Neutrophil (primary cell): ENCODE data around the gene OSBPL10.

Experiments used
- H3K27ac ChIP-seq: fragments of 200-600 bp; sonication (generic); 2 replicates; pipeline ENCODE4 v1.5.1; 2016; ENCODE audit warnings: mild to moderate bottlenecking, moderate library complexity
- H3K27me3 ChIP-seq: fragments of 200-600 bp; sonication (generic); 2 replicates; pipeline ENCODE4 v1.6.0; 2016; ENCODE audit warnings: mild to moderate bottlenecking
- H3K36me3 ChIP-seq: fragments of 200-600 bp; sonication (generic); 2 replicates; pipeline ENCODE4 v1.5.1; 2017
- H3K4me1 ChIP-seq, 2 experiments: fragments of 200-600 bp in 1 of 2; sonication (generic) in 1 of 2; 1 replicate in 1 of 2; 2 replicates in 1 of 2; pipeline versions ENCODE4 v1.5.1 to v1.6.1; 2013 to 2016; ENCODE audit warnings: low read depth in 1 of 2, low read length in 1 of 2, mild to moderate bottlenecking in 1 of 2, moderate library complexity in 1 of 2; ENCODE audit not compliant: control insufficient read depth in 1 of 2, insufficient read depth in 1 of 2
- H3K4me3 ChIP-seq, 2 experiments: fragments of 200-600 bp in 1 of 2; sonication (generic) in 1 of 2; 1 replicate in 1 of 2; 2 replicates in 1 of 2; pipeline ENCODE4 v1.5.1; 2013 to 2016; ENCODE audit warnings: low read depth in 1 of 2, low read length in 1 of 2, mild to moderate bottlenecking in 1 of 2, moderate library complexity in 1 of 2
- H3K9me3 ChIP-seq: fragments of 200-600 bp; sonication (generic); 2 replicates; pipeline ENCODE4 v1.5.1; 2016
- TF ChIP-seq, protein P1 (sequence below): fragments of 200-600 bp; sonication (generic); IDR thresholded peaks from 2 replicates; pipeline ENCODE4 v1.5.1; 2016; ENCODE audit warnings: antibody characterized with exemption

Gene OSBPL10

GRCh38 chr3:31653464-31653863, 327.6 kb downstream of the OSBPL10 start:
- Histone ChIP-seq H3K36me3 (no peaks in the 10 kb centered on the region), H3K27ac (no peak overlapping the region), H3K4me3 (no peak overlapping the region), H3K9me3 (peaks cover 5% of the 10 kb centered on the region), H3K4me1 (no peaks in the 10 kb centered on the region), H3K27me3 (no peaks in the 10 kb centered on the region)
- TF ChIP-seq, protein P1, sequence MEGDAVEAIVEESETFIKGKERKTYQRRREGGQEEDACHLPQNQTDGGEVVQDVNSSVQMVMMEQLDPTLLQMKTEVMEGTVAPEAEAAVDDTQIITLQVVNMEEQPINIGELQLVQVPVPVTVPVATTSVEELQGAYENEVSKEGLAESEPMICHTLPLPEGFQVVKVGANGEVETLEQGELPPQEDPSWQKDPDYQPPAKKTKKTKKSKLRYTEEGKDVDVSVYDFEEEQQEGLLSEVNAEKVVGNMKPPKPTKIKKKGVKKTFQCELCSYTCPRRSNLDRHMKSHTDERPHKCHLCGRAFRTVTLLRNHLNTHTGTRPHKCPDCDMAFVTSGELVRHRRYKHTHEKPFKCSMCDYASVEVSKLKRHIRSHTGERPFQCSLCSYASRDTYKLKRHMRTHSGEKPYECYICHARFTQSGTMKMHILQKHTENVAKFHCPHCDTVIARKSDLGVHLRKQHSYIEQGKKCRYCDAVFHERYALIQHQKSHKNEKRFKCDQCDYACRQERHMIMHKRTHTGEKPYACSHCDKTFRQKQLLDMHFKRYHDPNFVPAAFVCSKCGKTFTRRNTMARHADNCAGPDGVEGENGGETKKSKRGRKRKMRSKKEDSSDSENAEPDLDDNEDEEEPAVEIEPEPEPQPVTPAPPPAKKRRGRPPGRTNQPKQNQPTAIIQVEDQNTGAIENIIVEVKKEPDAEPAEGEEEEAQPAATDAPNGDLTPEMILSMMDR: no peak

DNA sequence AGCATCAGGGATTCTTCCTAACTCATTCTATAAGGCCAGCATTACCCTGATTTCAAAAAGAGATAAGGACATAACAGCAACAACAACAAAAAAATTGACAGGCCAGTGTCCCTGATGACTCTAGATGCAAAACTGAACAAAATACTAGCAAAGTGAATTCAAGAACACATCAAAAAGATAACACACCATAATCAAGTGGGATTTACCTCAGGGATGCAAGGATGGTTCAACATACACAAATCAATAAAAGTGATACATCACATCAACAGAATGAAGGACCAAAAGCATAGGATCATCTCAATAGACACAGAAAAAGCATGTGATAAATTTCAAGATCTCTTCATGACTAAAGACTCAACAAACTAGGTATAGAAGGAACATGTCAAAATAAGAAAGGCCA, 328.8 kb downstream of the OSBPL10 start:
- Histone ChIP-seq H3K4me3 (no peak overlapping the region), H3K27me3 (no peaks in the 10 kb centered on the region), H3K27ac (no peak overlapping the region), H3K9me3 (peaks cover 5% of the 10 kb centered on the region), H3K4me1 (no peaks in the 10 kb centered on the region), H3K36me3 (no peaks in the 10 kb centered on the region)
- TF ChIP-seq, protein P1: no peak

DNA sequence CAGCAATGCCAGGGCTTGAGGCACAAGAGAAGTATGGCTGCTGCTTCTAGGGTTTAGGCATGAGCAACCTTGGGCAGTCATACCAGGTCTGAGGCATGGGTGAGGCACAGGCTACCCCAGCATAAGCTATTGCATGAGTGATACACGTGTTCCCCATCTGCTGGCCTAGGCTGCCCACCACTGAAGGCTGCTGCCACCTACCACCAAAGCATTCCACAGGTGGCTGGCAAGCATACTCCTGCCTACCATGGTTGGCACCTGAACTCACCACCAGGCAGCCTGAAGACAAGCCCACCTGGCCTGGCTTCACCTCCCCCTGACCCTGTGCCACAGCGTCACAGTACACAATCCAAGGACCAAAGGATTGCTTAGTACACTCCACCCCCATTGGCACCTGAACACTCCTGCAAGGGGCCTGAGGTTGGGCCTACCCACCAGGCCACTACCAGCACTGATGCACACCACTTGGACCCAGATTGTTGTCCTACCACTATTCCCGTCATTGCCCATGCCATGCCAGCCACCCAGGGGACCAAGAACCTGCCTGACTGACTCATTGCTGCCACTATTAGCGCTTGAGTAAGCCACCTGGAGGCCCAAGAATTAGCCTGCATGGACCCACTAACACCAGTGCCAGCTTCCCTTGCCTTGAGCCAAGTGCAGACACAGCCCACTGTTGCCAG, 332.6 kb downstream of the OSBPL10 start:
- Histone ChIP-seq H3K36me3 (peaks cover 4% of the 10 kb centered on the region), H3K27me3 (no peaks in the 10 kb centered on the region), H3K9me3 (peaks cover 5% of the 10 kb centered on the region), H3K4me1 (no peaks in the 10 kb centered on the region), H3K27ac (no peak overlapping the region), H3K4me3 (no peak overlapping the region)
- TF ChIP-seq, protein P1: no peak

DNA sequence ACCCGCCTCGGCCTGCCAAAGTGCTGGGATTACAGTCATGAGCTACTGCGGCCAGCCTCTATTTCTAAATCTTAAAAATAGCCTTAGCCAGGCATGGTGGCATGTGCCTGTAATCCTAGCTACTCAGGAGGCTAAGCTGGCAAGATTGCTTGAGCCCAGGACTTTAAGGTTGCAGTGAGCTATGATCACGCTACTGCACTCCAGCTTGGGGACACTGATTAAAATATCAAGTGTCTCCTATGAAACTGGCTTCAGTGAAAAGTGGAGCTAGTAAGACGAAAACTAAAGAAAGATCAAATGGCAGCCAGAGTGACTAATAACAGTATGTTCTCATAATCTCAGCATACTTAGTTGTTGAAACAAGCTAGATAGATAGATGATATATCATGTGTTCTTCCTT, 335.8 kb downstream of the OSBPL10 start:
- H3K27me3 ChIP-seq: no peaks in the 10 kb centered on the region
- H3K4me3 ChIP-seq: no peak overlapping the region
- H3K4me1 ChIP-seq: no peaks in the 10 kb centered on the region
- H3K36me3 ChIP-seq: peaks cover 4% of the 10 kb centered on the region
- H3K27ac ChIP-seq: no peak overlapping the region
- TF ChIP-seq, protein P1: no peak
- peaks cover 2% of the 10 kb centered on the region for H3K9me3 ChIP-seq

DNA sequence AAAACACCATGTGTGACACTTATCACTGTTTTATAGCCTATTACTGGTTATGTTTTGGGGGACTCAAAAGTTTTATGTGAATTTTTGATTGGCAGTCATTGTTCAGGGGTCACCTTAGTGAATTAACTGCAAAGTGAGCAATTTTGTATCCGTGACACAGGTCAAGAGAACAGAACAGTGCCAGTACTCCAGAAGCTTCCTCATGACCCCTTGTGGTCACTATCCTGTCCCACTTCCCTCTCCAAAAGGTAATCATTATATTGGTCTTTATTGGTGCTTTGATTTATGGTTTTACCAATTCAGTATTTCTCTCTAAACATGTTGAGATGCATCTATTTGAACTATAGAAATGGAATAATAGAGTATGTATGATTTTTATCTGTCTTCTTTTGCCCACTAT, 341.2 kb downstream of the OSBPL10 start:
- TF ChIP-seq, protein P1: no peak
- Histone ChIP-seq H3K27ac (no peak overlapping the region), H3K4me1 (no peaks in the 10 kb centered on the region), H3K27me3 (no peaks in the 10 kb centered on the region), H3K36me3 (peaks cover 22% of the 10 kb centered on the region), H3K9me3 (no peaks in the 10 kb centered on the region), H3K4me3 (no peak overlapping the region)
